Muscle of back (tissue), 11 donors: Measurements from ENCODE around the gene ARPP19. TPM values are rescaled to one million over a fixed set of nuclear protein-coding genes. Genes with fewer than 3 reads are reported as not detected.
A peak's percentile ranks its signal among the peaks of the same experiment; 100 is the strongest.
"Not testable (repeated sequence)": the region's sequence is repeated elsewhere in the genome, so short reads cannot be mapped to it uniquely, and the experiment has no call there.

Experiments
- DNase-seq, 3 donors: peaks; one replicate each; pipeline versions ENCODE4 v3.0.0 to v3.0.0-alpha.2; 2013
- polyA plus RNA-seq, 10 donors: library from polyadenylated mRNA; unstranded; fragments of 120-200 nt; gene quantifications; one replicate each; pipeline ENCODE4 v1.2.1, GENCODE V29; 2013; ENCODE audit not compliant: insufficient read length in 10 of 10

Gene ARPP19
- polyA plus RNA-seq, 10 donors = 58.5 to 86.1 (median 74.0) TPM

- no peak for DNase-seq
These were observed 12.1 kb downstream of the ARPP19 start for GRCh38 chr15:52556524-52557273.

GRCh38 chr15:52552303-52552702, 16.5 kb downstream of the ARPP19 start:
- no peak for DNase-seq

GRCh38 chr15:52551762-52552161, 17.1 kb downstream of the ARPP19 start:
- no peak for DNase-seq

- DNase-seq = not testable (repeated sequence)
These were observed 17.6 kb downstream of the ARPP19 start for GRCh38 chr15:52551186-52551585.

- no peak for DNase-seq
These were observed 22.6 kb downstream of the ARPP19 start for GRCh38 chr15:52546031-52546751.

GRCh38 chr15:52540374-52541012, 28.3 kb downstream of the ARPP19 start:
- no peak for DNase-seq

- no peak for DNase-seq
These were observed 31.4 kb downstream of the ARPP19 start for GRCh38 chr15:52537459-52537858.

- no peak for DNase-seq
These were observed 36.4 kb downstream of the ARPP19 start for GRCh38 chr15:52532427-52532826.

GRCh38 chr15:52529940-52530339, 38.9 kb downstream of the ARPP19 start:
- no peak for DNase-seq

- DNase-seq = peak in 1 of 3 donors; percentile 21
These were observed 39.4 kb downstream of the ARPP19 start for GRCh38 chr15:52529341-52529924.

GRCh38 chr15:52528564-52529340, 40.1 kb downstream of the ARPP19 start, which contains the start of gene MYO5A:
MYO5A (minus strand) TSS chr15:52528880; CDS start chr15:52528806, 74 bp downstream.
- DNase-seq = peak; percentile 53 to 81 (median 60)

GRCh38 chr15:52527911-52528563, 40.8 kb downstream of the ARPP19 start:
- DNase-seq = peak in 1 of 3 donors; percentile 15

- no peak for DNase-seq
These were observed 41.5 kb downstream of the ARPP19 start for GRCh38 chr15:52527196-52527910.

GRCh38 chr15:52524223-52525136, 44.4 kb downstream of the ARPP19 start:
- no peak for DNase-seq

- no peak for DNase-seq
These were observed 45.2 kb downstream of the ARPP19 start for GRCh38 chr15:52523647-52524046.

- DNase-seq = peak in 1 of 3 donors; percentile 34
These were observed 45.6 kb downstream of the ARPP19 start for GRCh38 chr15:52523192-52523591.

GRCh38 chr15:52521682-52522081, 47.1 kb downstream of the ARPP19 start:
- DNase-seq = no peak

- no peak for DNase-seq
These were observed 48.4 kb downstream of the ARPP19 start for GRCh38 chr15:52520421-52520820.
